NCI-H1436 treated with DMSO at 0.1 percent for 48 hours (cell line): ENCODE measurements around the gene ERVFRD-1.

ENCODE experiments used
- DNase-seq: peaks from one replicate; lab custom pipeline; 2025; lab: John Stamatoyannopoulos, UW

ERVFRD-1 gene

GRCh38 chr6:11110921-11111768 lies at the start of gene ERVFRD-1:
TSS of gene ERVFRD-1 (minus strand) at chr6:11111725. CDS start at chr6:11105310, 6,415 bp downstream.
- no peak for DNase-seq

DNA sequence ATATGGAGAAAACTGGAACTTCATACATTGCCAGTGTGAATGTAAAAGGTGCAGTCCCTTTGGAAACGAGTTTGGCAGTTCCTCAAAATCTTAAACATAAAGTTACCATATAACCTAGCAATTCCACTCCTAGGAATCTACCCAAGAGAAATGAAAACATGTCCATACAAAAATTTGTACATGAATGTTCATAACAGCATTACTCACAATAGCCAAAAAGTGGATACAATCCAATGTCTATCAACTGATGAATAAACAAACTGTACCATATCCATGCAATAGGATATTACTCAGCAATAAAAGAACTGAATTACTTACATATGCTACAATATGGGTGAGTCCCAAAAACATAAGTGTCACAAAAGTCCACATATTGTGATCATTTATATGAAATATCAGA lies 48.7 kb upstream of the ERVFRD-1 start:
- no peak for DNase-seq

- DNase-seq, result no peak
Observed at GRCh38 chr6:11155589-11155988, 44.1 kb upstream of the ERVFRD-1 start.

GRCh38 chr6:11153447-11153846 lies 41.9 kb upstream of the ERVFRD-1 start:
- no peak for DNase-seq

DNA sequence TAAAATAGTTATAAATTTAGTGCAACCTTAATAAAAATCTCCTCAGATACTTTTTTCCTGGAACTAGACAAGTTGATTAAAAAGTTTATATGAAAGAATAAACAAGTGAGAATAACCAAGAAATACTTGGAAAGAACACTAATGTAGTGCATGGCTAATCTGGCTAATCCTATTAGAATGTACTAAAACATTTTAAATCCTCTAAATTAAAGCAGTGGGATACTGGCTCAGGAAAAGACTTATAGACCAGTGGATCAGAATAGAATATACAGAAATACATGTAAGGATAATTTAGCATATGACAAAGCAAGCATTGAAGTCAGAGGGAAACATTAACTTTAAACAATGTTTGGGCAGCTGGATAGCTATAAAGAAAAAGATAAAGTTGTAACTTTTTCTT lies 41.1 kb upstream of the ERVFRD-1 start:
- no peak for DNase-seq

- no peak for DNase-seq
Observed at GRCh38 chr6:11151488-11151887, 40.0 kb upstream of the ERVFRD-1 start.

- DNase-seq, result no peak
Observed at GRCh38 chr6:11149551-11149950, 38.0 kb upstream of the ERVFRD-1 start.

- no peak for DNase-seq
Observed at GRCh38 chr6:11146117-11146826, 34.7 kb upstream of the ERVFRD-1 start.

- DNase-seq, result no peak
Observed at GRCh38 chr6:11144393-11144851, 32.9 kb upstream of the ERVFRD-1 start.

DNA sequence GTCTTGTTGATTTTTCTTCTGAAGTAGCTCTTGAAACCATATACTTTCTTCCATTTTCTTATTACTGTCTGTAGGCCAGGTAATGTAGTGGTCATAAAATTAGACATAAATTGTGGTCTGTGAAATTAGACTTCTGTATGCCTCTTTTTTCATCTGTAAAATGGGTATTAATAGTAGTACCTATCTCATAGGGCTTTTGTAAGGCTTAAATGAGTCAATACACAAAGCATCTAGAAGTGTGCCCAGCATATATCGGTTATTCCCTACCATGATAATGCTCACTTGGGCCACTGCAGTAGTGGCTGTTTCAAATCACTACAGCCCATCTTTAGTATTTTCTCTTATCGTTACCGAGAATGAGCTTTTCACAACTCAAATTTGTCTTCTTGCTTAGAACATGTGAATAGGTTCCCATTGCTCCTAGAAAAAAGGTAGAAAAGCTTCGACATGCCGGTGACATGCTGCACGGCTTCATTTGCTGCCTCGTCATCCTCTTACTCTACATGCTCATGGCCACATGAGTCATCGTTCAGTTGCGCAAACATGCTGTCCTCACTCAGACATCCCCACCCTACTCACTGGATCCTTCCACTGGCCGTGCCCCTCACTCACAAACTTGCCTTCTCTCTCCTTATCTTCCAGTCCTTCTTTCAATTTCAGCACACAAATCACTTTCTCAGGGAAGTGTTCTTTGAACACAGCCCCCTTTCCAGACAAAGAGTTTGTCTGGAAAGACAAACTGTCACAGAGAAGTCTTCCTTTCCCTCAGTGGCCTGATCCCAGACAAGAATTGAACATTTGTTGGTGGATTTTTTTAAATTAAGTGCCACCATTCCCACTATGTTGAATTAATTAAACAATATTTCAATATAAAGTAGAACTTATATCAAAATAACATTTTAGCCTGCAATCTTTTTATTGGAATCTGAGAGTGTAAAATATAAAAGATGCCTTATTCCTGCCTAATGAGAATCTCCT lies 32.2 kb upstream of the ERVFRD-1 start:
- DNase-seq, result no peak

DNA sequence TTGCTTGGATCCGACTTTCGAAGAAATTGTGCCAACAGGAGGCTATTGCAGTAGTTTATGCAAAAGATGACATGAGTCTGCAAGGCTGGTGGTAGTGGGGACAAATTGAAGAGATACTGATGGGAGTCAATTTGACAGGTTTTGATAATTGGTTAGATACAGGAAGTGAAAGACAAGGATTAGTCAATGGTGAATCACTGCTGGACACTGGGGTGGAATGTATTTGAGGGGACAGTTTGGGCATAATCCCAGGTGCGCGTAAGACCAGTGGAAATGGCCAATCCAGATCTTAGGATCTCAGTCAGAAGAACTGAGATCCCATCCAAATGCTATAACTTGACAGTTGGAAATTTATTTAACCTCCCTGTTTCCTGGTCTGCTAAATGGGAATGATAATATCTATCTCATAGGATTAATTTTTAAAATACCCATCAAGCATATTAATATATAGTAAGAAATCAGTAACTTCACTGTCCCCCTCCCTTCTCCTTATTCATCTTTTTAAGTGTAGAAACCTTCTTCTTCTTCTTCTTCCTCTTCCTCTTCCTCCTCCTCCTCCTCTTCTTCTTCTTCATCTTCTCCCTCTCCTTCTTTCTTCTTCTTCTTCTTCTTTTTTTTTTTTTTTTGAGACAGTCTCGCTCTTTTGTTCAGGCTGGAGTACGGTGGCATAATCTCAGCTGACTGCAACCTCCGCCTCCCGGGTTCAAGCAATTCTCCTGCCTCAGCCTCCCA lies 30.9 kb upstream of the ERVFRD-1 start:
- DNase-seq, result no peak

DNA sequence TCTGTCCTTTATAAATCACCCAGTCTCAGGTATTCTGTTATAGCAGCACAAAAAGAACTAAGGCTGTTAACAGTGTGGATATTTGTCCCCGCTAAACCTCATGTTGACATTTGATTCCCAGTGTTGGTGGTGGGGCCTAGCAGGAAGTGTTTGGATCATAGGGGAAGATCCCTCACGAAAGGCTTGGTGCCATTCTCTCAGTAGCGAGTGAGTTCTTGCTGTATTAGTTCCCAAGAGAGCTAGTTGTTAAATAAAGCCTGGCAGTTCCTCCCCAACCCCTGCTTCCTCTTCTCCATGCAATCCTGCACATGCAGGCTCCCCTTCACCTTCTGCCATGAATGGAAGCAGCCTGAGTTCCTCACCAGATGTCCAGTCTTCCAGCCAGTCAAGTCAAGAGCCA lies 29.8 kb upstream of the ERVFRD-1 start:
- no peak for DNase-seq

GRCh38 chr6:11140056-11140455 lies 28.5 kb upstream of the ERVFRD-1 start:
- no peak for DNase-seq

GRCh38 chr6:11139051-11139960 lies 27.8 kb upstream of the ERVFRD-1 start:
- no peak for DNase-seq

- DNase-seq, result no peak
Observed at GRCh38 chr6:11136809-11137208, 25.3 kb upstream of the ERVFRD-1 start.

- no peak for DNase-seq
Observed at GRCh38 chr6:11133281-11133680, 21.8 kb upstream of the ERVFRD-1 start.

DNA sequence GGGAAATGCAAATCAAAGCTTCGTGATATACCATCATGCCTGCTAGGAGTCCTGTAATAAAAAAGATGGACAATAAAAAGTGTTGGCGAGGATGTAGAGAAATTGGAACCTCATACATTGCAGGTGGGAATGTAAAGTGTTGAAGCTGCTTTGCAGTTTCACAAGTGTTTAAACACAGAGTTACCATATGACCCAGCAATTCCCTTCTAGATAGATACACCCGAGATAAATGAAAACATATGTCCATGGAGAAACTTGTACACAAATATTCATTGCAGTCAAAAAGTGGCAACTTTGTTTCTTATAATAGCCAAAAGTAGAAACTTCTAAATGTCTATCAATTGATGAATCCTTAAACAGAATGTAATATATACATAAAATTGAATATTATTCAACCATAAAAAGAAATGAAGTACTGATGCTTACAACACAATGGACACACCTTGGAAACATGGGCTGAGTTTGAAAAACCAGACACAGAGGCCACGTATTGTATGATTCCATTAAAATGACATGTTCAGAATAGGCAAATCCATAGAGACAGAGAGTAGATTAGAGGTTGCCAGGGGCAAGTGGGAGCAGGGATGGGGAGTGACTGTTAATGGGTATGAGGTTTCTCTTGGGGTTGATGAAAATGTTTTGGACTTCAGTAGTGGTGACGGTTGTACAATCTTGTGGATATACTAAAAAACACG lies 20.8 kb upstream of the ERVFRD-1 start:
- DNase-seq, result no peak

DNA sequence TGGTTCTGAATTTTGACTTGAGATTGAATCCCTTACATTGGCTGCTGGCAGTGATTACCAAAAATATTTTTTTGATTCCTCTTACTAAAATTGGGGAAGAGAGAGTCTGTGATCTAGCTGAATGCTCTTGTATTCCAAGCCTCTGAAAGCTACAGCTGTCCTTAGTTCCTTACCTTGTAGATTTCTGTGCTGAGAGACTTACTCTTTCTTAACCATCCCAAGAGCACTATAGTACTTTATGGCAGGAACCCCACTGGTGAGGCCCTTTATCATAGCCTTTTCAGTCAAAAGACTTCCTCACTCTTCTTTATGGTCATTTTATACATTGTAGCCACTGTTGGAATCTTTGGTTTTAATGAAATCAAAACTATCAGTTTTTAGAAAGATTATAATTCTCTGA lies 19.1 kb upstream of the ERVFRD-1 start:
- no peak for DNase-seq

DNA sequence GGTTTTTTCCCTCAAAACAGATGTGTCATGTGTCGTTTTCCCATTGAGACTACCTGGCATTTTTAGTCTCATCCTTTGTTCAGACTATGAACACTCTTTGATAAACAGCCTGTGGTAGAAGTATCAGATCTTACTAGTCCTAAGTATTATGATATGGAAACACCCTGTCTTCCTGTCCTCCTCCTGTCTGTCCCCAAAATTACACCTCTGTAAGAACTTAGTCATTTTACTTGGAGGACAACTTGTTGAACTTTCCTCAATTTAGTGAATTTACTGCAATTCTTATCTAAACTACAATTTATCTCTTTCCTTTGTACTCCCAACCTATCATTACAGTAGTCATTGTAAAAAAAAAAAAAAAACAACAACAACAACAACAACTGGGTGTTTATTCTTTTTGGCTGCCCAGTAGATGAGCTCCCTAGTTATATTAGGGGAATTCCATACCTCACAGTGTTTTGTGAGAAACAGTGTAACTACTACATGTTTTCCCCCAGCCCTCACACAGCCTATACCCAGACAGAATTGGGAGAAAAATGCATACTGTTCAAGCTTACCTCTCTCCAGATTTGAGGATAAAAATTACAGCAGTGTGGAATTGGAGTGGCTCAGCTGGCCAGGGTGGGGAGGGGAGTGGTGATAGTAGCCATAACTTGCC lies 18.5 kb upstream of the ERVFRD-1 start:
- DNase-seq, result no peak
